ENCODE results near the gene LRCH1. TPM values are rescaled to one million over a fixed set of nuclear protein-coding genes. Genes with fewer than 3 reads are reported as not detected.

LRCH1 gene
- polyA plus RNA-seq, 1 donor (not counting 4 experiments of a cell fraction or from before 2014, with no cell fraction given), result 16.2 TPM

DNA sequence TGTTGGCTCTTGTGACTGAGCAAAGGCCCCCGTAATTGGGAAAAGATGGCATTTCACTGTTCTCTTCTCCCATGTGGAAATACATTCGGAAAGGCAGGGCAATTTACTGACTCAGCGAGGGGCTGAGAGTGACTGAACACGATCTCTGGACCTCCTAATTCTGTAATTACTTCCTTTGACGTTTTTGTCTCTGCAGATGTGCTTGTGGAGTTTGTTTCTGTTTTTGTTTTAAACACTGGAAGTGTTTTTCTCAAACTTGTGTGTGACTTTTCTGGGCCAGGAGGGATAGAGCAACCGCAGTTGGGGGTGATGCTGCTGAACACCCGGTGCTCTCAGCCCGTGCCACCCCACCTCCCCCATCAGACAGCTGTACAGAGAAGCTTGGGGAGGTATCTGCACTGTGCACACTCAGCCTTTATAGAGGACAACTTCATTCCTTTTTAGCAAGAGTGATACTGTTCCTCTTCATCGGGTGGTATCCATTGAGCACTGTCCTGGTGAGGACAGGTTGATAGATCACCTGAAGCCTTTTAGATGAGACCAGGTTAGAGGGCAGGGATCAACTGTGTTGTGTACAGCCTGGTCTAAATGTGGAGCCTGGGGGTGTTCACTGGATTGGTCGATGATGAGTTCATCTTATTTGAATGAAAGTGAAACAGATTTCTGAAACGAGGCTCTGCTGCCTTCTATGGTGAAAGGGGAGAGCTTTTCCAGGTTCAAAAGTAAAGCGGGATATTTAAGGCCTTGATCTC lies 126.6 kb downstream of the LRCH1 start:
- no peak for FAIRE-seq

DNA sequence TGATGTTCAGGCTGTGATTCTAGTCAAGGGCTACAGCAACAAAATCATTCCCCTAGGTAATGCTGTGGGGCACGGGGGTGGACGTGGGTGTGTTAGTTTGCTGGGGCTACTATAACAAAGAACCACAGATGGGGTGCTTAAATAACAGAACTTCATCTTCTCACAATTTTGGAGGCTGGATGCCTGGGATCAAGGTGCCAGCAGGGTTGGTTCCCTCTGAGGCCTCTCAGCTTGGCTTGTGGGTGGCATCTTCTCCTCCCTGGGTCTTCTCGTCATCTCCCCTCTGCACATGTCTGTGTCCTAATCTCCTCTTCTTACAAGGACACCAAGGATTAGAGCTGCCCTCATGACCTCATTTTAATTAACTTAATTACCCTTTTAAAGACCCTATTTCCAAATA lies 129.0 kb downstream of the LRCH1 start:
- no peak overlapping the region for H3K9ac ChIP-seq (ENCODE audit: control insufficient read depth, extremely low read depth, insufficient read depth, low read length)
- no peak overlapping the region for H2AFZ ChIP-seq (ENCODE audit: control insufficient read depth, low read length)
- dilution Hi-C loops (cut with MboI; ENCODE audit: extremely low pct_ligation_motif_present, low sequenced_read_pairs), result no loop called here
- peaks cover 11% of the 10 kb centered on the region for H3K4me1 ChIP-seq (ENCODE audit: control insufficient read depth, extremely low read depth, insufficient read depth, low read length)
- DNase-seq (ENCODE audit: low read depth, low spot score) (no peak), FAIRE-seq (no peak)
- H3K4me2 ChIP-seq (ENCODE audit: control insufficient read depth, extremely low read depth, insufficient read depth, low read depth, low read length), result no peak overlapping the region
- H3K27me3 ChIP-seq (ENCODE audit: control insufficient read depth, extremely low read depth, insufficient read depth, low read length), result no peaks in the 10 kb centered on the region
- peaks cover 8% of the 10 kb centered on the region for H4K20me1 ChIP-seq (ENCODE audit: control insufficient read depth, extremely low read depth, insufficient read depth, low read length)
- H3K79me2 ChIP-seq (ENCODE audit: control insufficient read depth, insufficient read depth, low read length), result peaks cover 24% of the 10 kb centered on the region
- no peaks in the 10 kb centered on the region for H3K9me3 ChIP-seq (ENCODE audit: control insufficient read depth, low read depth, low read length)
- H3K36me3 ChIP-seq (ENCODE audit: control insufficient read depth in 2 of 2, extremely low read depth in 1 of 2, insufficient read depth in 2 of 2, low read length in 2 of 2), result peaks cover 0 to 4% of the 10 kb centered on the region in 2 experiments
- no peak for TF ChIP-seq EZH2 (IDR thresholded peaks at IDR 0.05; ENCODE audit: low read length)
- TF ChIP-seq, protein P1, sequence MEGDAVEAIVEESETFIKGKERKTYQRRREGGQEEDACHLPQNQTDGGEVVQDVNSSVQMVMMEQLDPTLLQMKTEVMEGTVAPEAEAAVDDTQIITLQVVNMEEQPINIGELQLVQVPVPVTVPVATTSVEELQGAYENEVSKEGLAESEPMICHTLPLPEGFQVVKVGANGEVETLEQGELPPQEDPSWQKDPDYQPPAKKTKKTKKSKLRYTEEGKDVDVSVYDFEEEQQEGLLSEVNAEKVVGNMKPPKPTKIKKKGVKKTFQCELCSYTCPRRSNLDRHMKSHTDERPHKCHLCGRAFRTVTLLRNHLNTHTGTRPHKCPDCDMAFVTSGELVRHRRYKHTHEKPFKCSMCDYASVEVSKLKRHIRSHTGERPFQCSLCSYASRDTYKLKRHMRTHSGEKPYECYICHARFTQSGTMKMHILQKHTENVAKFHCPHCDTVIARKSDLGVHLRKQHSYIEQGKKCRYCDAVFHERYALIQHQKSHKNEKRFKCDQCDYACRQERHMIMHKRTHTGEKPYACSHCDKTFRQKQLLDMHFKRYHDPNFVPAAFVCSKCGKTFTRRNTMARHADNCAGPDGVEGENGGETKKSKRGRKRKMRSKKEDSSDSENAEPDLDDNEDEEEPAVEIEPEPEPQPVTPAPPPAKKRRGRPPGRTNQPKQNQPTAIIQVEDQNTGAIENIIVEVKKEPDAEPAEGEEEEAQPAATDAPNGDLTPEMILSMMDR (optimal IDR thresholded peaks at IDR 0.05 in 1 of 3, IDR thresholded peaks at IDR 0.05 in 1 of 3, conservative IDR thresholded peaks at IDR 0.05 in 1 of 3; ENCODE audit: extremely low read depth in 1 of 3, insufficient read depth in 2 of 3, low read length in 3 of 3), result no peak
- H3K4me3 ChIP-seq (ENCODE audit: control insufficient read depth in 2 of 3, extremely low read depth in 1 of 3, insufficient read depth in 2 of 3, low read depth in 1 of 3, low read length in 3 of 3), result no peak overlapping the region
- H3K27ac ChIP-seq (ENCODE audit: control insufficient read depth, insufficient read depth, low read length), result no peak overlapping the region
- no peaks in the 10 kb centered on the region for H3K9me1 ChIP-seq (ENCODE audit: control insufficient read depth, extremely low read depth, insufficient read depth, low read length)

More for the DNA sequence above, 126.6 kb downstream of the LRCH1 start:
- Histone ChIP-seq H3K4me1 (ENCODE audit: control insufficient read depth, extremely low read depth, insufficient read depth, low read length) (peaks cover 12% of the 10 kb centered on the region), H3K36me3 (ENCODE audit: control insufficient read depth in 2 of 2, extremely low read depth in 1 of 2, insufficient read depth in 2 of 2, low read length in 2 of 2) (peaks cover 2 to 4% of the 10 kb centered on the region in 2 experiments), H3K4me3 (ENCODE audit: control insufficient read depth in 2 of 3, extremely low read depth in 1 of 3, insufficient read depth in 2 of 3, low read depth in 1 of 3, low read length in 3 of 3) (no peak overlapping the region), H3K9me1 (ENCODE audit: control insufficient read depth, extremely low read depth, insufficient read depth, low read length) (peaks cover 3% of the 10 kb centered on the region), H3K27ac (ENCODE audit: control insufficient read depth, insufficient read depth, low read length) (no peak overlapping the region), H3K27me3 (ENCODE audit: control insufficient read depth, extremely low read depth, insufficient read depth, low read length) (no peaks in the 10 kb centered on the region), H3K9ac (ENCODE audit: control insufficient read depth, extremely low read depth, insufficient read depth, low read length) (no peak overlapping the region), H4K20me1 (ENCODE audit: control insufficient read depth, extremely low read depth, insufficient read depth, low read length) (peaks cover 8% of the 10 kb centered on the region), H2AFZ (ENCODE audit: control insufficient read depth, low read length) (no peak overlapping the region), H3K4me2 (ENCODE audit: control insufficient read depth, extremely low read depth, insufficient read depth, low read depth, low read length) (peak overlapping the region; percentile 2), H3K79me2 (ENCODE audit: control insufficient read depth, insufficient read depth, low read length) (peaks cover 45% of the 10 kb centered on the region), H3K9me3 (ENCODE audit: control insufficient read depth, low read depth, low read length) (no peaks in the 10 kb centered on the region)
- TF ChIP-seq, protein P1 (optimal IDR thresholded peaks at IDR 0.05 in 1 of 3, IDR thresholded peaks at IDR 0.05 in 1 of 3, conservative IDR thresholded peaks at IDR 0.05 in 1 of 3; ENCODE audit: extremely low read depth in 1 of 3, insufficient read depth in 2 of 3, low read length in 3 of 3), result no peak
- TF ChIP-seq EZH2 (IDR thresholded peaks at IDR 0.05; ENCODE audit: low read length), result no peak
- dilution Hi-C loops (cut with MboI; ENCODE audit: extremely low pct_ligation_motif_present, low sequenced_read_pairs), result no loop called here
- no peak for DNase-seq (ENCODE audit: low read depth, low spot score)
